Chondrocyte (in vitro differentiated cells): Measurements from ENCODE around the gene CDCA4. TPM values are rescaled to one million over a fixed set of nuclear protein-coding genes. Genes with fewer than 3 reads are reported as not detected.
"Not testable (repeated sequence)": the region's sequence is repeated elsewhere in the genome, so short reads cannot be mapped to it uniquely, and the experiment has no call there.

ENCODE experiments used
- DNase-seq: peaks from one replicate; pipeline ENCODE4 v3.0.0; 2021; ENCODE audit warnings: mixed read lengths, low spot score
- H3K27ac Mint-ChIP-seq: one replicate; pipeline ENCODE4 v1.8.0; 2021; ENCODE audit warnings: mild to moderate bottlenecking, moderate library complexity, mixed read lengths; ENCODE audit not compliant: unreplicated experiment
- H3K27me3 Mint-ChIP-seq: 2 replicates; pipeline ENCODE4 v1.8.0; 2021; ENCODE audit warnings: low read depth, mixed read lengths
- H3K36me3 Mint-ChIP-seq: 2 replicates; pipeline ENCODE4 v1.8.0; 2021; ENCODE audit warnings: low read depth, mixed read lengths
- H3K4me1 Mint-ChIP-seq: 2 replicates; pipeline ENCODE4 v1.8.0; 2021; ENCODE audit warnings: low read depth, mild to moderate bottlenecking, mixed read lengths
- H3K4me3 Mint-ChIP-seq: one replicate; pipeline ENCODE4 v1.8.0; 2021; ENCODE audit warnings: mild to moderate bottlenecking, moderate library complexity, mixed read lengths; ENCODE audit not compliant: unreplicated experiment
- H3K9me3 Mint-ChIP-seq: 2 replicates; pipeline ENCODE4 v1.8.0; 2021; ENCODE audit warnings: low read depth, mixed read lengths
- CTCF ChIP-seq: fragments of 200-600 bp; sonication (generic); IDR thresholded peaks from 2 replicates; pipeline ENCODE4 v1.5.0; 2021; ENCODE audit warnings: antibody characterized with exemption, mild to moderate bottlenecking, moderate library complexity
- total RNA-seq: library from RNA; stranded (reverse); gene quantifications from 3 replicates; pipeline ENCODE4 v1.2.1, GENCODE V29; 2021

CDCA4 gene
- total RNA-seq, 1 donor from 2014 or later, result 18.0 TPM

DNA sequence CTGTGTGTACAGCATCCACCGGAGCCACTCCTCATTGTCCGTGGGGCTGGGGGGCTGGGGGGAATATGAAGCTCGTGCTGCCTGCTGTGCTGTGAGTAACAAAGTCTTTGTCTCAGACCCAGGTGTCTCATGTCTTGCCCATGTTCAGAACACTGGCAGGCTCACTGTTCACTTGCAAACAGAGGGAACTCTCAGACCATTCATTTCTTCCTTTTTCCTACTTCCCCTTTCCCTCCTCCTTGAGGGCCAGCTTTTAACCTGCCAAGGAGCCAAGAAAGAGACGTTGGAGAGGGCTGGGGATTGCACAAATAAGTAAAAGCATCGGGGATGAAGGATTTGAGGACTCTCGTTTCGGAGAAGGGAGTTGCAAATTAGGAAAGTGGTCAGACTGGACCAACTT is 22.8 kb upstream of the CDCA4 start:
- Mint-ChIP-seq H3K4me1 (peaks cover 15% of the 10 kb centered on the region), H3K9me3 (no peaks in the 10 kb centered on the region), H3K4me3 (no peak overlapping the region), H3K27ac (no peak overlapping the region), H3K36me3 (no peaks in the 10 kb centered on the region), H3K27me3 (no peaks in the 10 kb centered on the region)
- TF ChIP-seq CTCF, result no peak
- DNase-seq, result no peak

DNA sequence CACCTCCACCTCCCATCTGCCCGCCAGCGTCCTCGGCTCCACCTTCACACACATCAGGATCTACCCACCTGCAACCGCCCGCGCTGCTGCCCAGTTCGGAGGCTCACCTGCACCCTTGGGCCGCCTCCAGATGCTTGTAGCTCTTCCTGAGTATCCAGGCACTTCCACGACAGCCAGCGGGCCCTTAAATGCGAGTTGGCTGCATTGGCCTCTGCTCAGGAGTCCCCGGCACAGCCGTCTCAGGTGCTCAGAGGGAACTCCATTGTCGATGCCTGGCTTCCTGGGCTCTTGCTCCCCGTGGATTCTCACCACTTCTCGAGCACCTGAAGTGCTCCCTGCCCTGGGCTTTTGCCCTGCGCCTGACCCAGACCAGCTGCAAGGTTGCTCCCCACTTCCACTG is 21.9 kb upstream of the CDCA4 start:
- H3K9me3 Mint-ChIP-seq, result no peaks in the 10 kb centered on the region

DNA sequence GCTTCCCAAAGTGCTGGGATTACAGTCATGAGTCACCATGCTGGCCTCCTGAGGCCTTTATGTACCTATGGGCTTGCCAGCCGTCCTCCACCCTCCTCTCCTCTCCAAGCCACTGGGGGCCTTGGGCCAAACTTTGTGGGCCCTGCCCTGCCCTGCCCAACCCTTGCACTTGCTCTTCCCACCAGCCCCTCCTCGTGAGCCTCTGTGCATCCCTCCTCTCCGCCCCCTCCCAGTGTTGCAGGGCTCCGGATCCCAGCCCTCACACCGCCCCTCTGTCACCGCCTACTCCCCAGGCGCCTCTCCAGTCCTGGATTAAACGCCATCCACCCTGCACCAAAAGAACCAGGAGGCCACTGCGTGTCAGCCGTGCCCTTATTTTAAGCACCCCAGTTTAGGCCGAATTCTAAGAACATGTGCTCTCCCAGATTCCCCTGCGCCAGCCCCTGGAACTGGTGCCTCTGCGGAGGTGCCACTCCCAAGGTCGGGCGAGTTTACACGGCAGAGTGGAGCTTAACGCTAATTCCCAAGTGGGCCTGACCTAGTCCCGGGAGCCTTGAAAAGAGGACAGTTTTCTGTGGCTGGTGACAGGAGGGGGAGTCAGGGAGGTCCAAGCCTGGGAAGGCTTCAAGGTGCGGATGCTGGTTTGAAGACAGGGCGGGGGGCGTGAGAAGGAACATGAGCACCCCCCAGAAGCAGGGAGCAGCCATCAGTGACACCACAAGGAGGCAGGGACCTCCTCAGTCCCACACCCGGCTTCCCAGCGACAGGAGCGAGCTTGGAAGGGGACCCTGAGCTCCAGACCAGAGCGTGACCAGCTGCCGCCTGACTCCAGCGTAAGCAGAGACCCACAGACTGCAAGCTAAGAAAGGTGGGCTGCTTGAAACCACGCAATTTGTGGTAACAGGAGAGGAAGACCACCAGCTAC is 21.2 kb upstream of the CDCA4 start:
- H3K4me1 Mint-ChIP-seq, result peaks cover 25% of the 10 kb centered on the region
- H3K36me3 Mint-ChIP-seq, result no peaks in the 10 kb centered on the region
- H3K27ac Mint-ChIP-seq, result no peak overlapping the region
- no peak for DNase-seq
- H3K27me3 Mint-ChIP-seq, result no peaks in the 10 kb centered on the region
- no peak for TF ChIP-seq CTCF
- no peaks in the 10 kb centered on the region for H3K9me3 Mint-ChIP-seq
- no peak overlapping the region for H3K4me3 Mint-ChIP-seq

More for the DNA sequence above, 21.9 kb upstream of the CDCA4 start:
- Mint-ChIP-seq H3K27me3 (no peaks in the 10 kb centered on the region), H3K4me1 (peaks cover 22% of the 10 kb centered on the region), H3K36me3 (no peaks in the 10 kb centered on the region), H3K4me3 (no peak overlapping the region), H3K27ac (no peak overlapping the region)
- no peak for DNase-seq
- TF ChIP-seq CTCF, result no peak

- Mint-ChIP-seq H3K36me3 (no peaks in the 10 kb centered on the region), H3K27me3 (no peaks in the 10 kb centered on the region), H3K4me1 (peaks cover 19% of the 10 kb centered on the region), H3K9me3 (no peaks in the 10 kb centered on the region), H3K27ac (peak overlapping the region; percentile 90), H3K4me3 (peak overlapping the region; percentile 59)
- TF ChIP-seq CTCF, result no peak
- DNase-seq, result no peak
Observed at GRCh38 chr14:105039458-105040205, 18.7 kb upstream of the CDCA4 start.

- peaks cover 44% of the 10 kb centered on the region for H3K4me1 Mint-ChIP-seq
- H3K27ac Mint-ChIP-seq, H3K4me3 Mint-ChIP-seq, H3K36me3 Mint-ChIP-seq, H3K9me3 Mint-ChIP-seq, DNase-seq, H3K27me3 Mint-ChIP-seq: not testable (repeated sequence)
Observed at GRCh38 chr14:105035616-105036015, 14.7 kb upstream of the CDCA4 start.
